RCC 7860 (cell line): ENCODE data around the gene DDHD1.
"Not testable (repeated sequence)": the region's sequence is repeated elsewhere in the genome, so short reads cannot be mapped to it uniquely, and the experiment has no call there.

Source experiments
- DNase-seq: peaks from one replicate; pipeline ENCODE4 v3.0.0-alpha.2; 2015; ENCODE audit warnings: low spot score
- FAIRE-seq: peaks from 2 replicates; lab custom pipeline; 2012; peaks lifted over from hg19 to GRCh38; lab: Jason Lieb, UNC

The DDHD1 gene

DNA sequence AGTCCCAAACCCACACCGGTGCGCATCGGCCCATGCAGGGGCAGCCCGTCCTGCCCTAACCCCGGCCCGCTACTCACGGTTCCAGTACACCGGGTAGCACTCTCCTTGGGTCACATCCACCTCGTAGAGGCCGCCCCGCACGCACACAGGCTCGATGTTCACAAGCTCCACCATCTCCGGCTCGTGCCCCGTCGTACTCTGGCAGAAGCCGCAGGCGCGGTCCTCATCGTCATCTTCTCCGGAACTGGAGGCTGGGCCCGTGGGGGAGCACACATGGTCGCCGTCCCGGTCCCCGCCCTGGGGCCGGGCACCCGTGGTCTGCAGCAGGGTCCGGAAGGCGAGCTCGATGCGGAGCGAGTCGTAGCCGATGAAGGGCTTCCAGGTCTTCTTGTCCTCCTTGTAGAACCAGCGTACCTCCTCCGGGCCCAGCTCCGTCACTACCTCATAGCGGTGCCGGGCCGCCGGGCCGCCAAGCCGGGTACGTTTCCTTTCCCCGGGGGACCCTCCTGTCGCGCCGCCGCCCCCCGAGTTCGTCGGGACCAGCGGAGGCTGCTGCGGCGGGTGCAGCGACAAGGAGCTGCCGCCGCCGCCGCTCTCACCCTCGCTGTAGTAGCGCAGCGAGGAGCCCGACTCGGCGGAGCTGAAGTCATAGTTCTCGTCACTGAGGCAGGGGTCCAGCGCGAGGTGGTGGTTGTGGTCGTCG lies 788 bp downstream of the DDHD1 start:
- FAIRE-seq (no peak), DNase-seq (no peak)

- DNase-seq = peak; percentile 11
- no peak for FAIRE-seq
Measured at GRCh38 chr14:53151523-53152183, 1.5 kb downstream of the DDHD1 start.

- DNase-seq (no peak), FAIRE-seq (no peak)
Measured at GRCh38 chr14:53149668-53150316, 3.3 kb downstream of the DDHD1 start.

- DNase-seq = no peak
- no peak for FAIRE-seq
Measured at GRCh38 chr14:53148671-53149070, 4.5 kb downstream of the DDHD1 start.

GRCh38 chr14:53147893-53148292 lies 5.2 kb downstream of the DDHD1 start:
- no peak for DNase-seq
- FAIRE-seq = no peak

DNA sequence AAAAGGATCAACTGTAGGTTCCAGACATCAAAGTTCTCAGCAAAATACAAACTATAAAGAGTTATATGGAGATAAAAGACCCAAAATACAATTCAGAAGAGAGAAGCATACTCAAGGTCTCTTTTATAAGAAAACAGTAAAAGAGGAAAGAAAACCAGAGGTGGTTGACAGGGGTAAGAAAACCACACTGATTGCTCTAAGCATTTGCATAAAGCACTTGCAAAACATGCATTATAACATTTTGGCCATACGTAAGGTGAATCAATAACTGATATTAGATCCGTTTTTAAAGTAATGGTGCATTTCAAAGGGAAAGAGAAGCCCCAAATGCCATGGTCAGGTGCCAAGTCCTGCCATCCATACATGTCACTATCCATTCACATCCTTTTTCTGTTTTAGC lies 5.9 kb downstream of the DDHD1 start:
- no peak for FAIRE-seq
- DNase-seq = no peak

GRCh38 chr14:53146739-53147138 lies 6.4 kb downstream of the DDHD1 start:
- no peak for DNase-seq
- no peak for FAIRE-seq

- no peak for FAIRE-seq
Measured at GRCh38 chr14:53144244-53144643, 8.9 kb downstream of the DDHD1 start.

DNA sequence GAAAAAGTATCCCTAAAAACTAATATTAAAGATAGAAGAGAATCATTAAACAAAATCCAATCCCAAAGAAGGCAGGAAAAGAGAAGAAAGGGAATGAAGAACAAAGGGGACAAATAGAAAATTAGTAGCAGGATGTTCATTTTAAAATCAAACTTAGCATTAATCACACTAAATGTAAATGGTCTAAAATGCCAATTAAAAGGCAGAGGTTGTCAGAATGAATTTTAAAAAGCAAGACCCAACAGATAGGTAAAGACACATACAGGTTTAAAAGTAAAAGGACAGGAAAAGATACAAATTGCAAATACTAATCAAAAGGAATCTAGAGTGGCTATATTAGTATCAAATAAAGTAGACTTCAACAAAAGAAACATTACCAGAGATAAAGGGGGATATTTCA lies 12.5 kb downstream of the DDHD1 start:
- DNase-seq (no peak), FAIRE-seq (no peak)

More at GRCh38 chr14:53144244-53144643, 8.9 kb downstream of the DDHD1 start:
- no peak for DNase-seq

GRCh38 chr14:53137568-53138203 lies 15.4 kb downstream of the DDHD1 start:
- no peak for FAIRE-seq
- no peak for DNase-seq

DNA sequence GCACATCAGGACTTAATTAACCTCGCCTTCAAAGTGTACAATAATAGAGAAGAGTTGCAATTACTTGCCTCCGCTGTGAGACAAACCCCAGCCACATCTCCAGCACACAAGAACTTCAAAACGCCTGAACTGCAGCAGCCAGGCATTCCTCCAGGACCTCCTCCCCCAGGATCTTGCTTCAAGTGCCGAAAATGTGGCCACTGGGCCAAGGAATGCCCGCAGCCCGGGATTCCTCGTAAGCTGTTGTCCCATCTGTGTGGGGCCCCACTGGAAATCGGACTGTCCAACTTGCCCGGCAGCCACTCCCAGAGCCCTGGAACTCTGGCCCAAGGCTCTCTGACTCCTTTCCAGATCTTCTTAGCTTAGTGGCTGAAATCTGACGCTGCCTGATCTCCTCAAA lies 22.6 kb downstream of the DDHD1 start:
- not testable (repeated sequence) for FAIRE-seq, DNase-seq

DNA sequence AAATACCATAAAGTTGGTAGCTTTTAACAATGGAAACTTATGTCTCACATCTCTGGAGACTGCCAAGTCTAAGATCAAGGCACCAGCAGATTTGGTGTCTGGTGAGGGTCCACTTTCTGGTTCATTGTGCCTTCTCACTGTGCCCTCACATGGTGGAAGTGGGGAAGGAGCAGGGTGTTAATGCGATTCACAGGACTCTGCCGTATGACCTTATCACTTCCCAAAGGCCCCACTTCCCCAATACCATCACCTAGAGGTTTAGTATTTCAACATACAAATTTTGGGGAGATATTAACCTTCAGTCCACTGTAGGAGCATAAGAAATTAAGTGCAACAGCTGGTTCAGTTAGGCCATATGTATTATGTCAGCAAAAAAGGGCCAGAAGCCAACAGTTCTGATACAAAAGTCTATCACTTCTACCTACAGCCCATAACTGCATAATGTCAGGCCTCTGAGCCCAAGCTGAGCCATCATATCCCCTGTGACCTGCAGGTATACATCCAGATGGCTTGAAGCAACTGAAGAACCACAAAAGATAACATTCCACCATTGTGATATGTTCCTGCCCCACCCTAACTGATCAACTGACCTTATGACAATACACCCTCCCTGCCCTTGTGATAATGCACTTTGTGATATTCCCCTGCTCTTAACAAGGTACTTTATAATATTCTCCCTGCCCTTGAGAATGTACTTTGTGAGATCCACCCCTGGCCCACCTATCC lies 24.7 kb downstream of the DDHD1 start:
- no peak for DNase-seq
- FAIRE-seq = no peak

DNA sequence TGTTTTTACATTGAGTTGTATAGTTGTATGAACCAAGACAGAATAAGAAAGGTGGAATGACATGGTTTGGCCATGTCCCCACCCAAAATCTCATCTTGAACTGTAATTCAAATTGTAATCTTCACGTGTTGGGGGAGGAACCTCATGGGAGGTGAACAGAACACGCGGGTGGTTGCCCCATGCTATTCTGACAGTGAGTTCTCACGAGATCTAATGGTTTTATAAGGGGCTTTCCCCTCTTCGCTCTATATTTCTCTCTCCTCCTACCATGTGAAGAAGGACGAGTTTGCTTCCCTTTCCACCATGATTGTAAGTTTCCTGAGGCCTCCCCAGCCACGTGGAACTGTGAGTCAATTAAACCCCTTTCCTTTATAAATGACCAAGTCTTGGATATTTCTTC lies 25.3 kb downstream of the DDHD1 start:
- FAIRE-seq (no peak), DNase-seq (no peak)

- FAIRE-seq (no peak), DNase-seq (no peak)
Measured at GRCh38 chr14:53127151-53127550, 26.0 kb downstream of the DDHD1 start.

DNA sequence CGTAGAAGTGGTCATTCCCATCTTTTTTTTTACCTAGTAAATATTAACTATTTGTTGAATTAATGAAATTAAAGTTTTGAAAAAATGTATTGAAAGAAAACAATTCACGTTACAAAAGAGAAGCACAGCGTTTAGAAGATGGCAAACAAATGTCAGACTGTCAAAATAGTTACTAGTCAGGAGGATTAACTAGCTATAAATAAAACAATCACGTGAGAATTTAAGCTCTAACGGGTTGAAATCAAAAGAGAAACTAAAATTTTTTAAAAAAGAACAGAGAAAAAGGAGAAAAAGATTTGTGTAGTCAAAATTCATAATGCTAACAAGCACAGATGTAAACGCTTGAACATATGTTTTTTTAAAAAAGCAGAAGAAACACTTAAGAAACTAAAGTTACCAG lies 26.4 kb downstream of the DDHD1 start:
- FAIRE-seq (no peak), DNase-seq (no peak)

- no peak for FAIRE-seq
- no peak for DNase-seq
Measured at GRCh38 chr14:53124786-53125185, 28.3 kb downstream of the DDHD1 start.

- DNase-seq, FAIRE-seq: not testable (repeated sequence)
Measured at GRCh38 chr14:53121419-53121818, 31.7 kb downstream of the DDHD1 start.

- not testable (repeated sequence) for FAIRE-seq
Measured at GRCh38 chr14:53117479-53117878, 35.6 kb downstream of the DDHD1 start.

DNA sequence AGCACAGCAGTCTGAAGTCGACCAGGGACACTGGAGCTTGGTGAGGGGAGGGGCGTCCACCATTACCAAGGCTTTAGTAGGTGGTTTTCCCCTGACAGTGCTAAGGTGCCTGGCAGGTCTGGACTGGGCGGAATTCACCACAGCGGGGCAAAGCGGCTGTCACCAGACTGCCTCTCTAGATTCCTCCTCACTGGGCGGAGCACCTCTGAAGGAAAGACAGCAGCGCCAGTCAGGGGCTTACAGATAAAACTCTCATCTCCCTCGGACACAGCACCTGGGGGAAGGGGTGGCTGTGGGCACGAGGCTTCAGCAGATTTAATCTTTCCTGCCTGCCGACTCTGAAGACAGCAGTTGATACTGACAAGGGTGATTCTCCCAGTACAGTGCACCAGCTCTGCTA lies 39.1 kb downstream of the DDHD1 start:
- no peak for DNase-seq
- no peak for FAIRE-seq

More at GRCh38 chr14:53117479-53117878, 35.6 kb downstream of the DDHD1 start:
- DNase-seq = not testable (repeated sequence)

GRCh38 chr14:53110096-53110495 lies 43.0 kb downstream of the DDHD1 start:
- DNase-seq (no peak), FAIRE-seq (no peak)
